Ramos (cell line): ENCODE data around the gene MISP3.

Experiments used
- in situ Hi-C: fragments of 300-500 bp; cut with MboI; formaldehyde crosslinking; loops from one replicate; pipeline ENCODE4 v1.14.3; 2022; ENCODE audit warnings: low sequenced_read_pairs; ENCODE audit not compliant: unreplicated experiment

The MISP3 gene

DNA sequence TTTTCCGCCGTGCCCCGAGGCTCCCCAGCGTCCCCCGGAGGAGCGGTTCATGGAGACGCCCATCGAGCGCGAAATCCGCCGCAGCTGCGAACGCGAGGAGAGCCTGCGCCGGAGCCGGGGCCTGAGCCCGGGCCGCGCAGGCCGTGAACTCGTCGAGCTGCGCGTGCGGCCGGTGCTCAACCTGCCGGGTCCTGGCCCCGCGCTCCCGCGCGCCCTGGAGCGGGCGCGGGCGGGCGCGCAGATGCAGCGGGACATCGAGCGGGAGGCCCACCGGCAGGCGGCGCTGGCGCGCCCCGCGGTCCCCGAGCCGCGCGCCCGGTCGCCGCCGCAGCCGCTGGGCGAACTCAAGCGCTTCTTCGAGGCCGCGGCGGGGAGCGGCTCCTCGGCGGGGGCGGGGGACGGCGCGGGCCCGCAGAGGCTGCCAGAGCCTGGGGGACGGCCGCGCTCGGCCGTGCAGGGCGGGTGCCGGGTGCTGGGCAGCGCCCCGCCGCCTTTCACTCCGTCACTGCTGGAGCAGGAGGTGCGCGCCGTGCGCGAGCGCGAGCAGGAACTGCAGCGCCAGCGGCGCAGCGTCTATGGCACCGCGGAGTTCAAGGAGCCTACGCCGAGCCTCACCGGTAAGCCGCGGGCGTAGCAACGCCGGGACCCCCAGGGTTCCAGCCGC is 807 bp downstream of the MISP3 start:
- in situ Hi-C loops = loop anchor here (5.0 to 25.0 kb wide), 3 partner anchors 191 to 799 kb away; no protein-coding TSS in a partner anchor

DNA sequence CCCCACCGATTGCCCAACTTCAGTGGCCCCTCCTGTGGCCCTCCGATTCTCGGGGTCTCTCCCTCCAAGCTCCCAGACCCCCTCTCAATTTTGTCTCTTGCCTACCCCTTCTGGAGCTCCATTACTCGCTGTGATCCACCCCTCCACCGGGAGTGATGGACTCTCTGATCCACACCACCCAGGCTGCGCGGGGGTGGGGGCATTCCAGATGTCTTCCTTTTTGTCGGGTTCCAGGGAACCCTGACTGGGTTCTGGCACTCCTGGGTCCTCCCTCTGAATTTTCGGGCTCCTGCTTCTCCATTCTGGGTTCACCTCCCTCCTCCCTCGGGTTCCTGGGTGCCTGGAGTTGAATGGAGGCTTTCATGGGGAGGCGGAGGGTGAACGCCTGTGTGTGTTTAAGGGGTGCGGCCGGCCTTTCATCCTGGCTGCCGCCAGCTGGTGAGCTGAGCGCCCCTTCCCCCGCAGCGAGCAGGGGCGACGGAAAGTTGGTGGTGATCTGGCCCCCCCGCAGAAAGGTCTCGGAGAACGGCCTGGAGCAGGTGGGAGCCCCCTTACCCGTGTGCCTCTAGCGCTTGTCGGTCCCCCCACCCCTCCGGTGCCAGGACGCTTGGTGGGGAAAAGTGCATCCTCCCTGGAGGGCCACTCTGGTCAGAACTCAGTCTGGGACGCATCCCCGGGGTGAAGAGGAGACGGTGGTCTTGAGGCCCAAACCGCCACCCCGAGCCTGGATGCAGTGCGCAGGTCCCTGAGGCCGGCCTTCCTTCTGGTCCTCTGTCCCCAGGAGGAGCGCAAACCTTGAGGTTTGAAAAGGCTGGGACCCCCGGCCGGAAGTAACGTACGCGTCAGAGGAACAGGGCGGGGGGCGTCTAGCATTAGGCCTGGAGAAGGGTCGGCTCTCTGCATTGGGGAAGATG is 1.6 kb downstream of the MISP3 start:
- in situ Hi-C loops = loop anchor here (5.0 to 25.0 kb wide), 3 partner anchors 192 to 799 kb away; no protein-coding TSS in a partner anchor

GRCh38 chr19:14078411-14078810 is 5.8 kb downstream of the MISP3 start:
- in situ Hi-C loops = loop anchor here (10.0 kb wide), 1 partner anchor 804 kb away; no protein-coding TSS in a partner anchor

GRCh38 chr19:14080887-14081796 is 8.6 kb downstream of the MISP3 start:
- in situ Hi-C loops = no loop called here

DNA sequence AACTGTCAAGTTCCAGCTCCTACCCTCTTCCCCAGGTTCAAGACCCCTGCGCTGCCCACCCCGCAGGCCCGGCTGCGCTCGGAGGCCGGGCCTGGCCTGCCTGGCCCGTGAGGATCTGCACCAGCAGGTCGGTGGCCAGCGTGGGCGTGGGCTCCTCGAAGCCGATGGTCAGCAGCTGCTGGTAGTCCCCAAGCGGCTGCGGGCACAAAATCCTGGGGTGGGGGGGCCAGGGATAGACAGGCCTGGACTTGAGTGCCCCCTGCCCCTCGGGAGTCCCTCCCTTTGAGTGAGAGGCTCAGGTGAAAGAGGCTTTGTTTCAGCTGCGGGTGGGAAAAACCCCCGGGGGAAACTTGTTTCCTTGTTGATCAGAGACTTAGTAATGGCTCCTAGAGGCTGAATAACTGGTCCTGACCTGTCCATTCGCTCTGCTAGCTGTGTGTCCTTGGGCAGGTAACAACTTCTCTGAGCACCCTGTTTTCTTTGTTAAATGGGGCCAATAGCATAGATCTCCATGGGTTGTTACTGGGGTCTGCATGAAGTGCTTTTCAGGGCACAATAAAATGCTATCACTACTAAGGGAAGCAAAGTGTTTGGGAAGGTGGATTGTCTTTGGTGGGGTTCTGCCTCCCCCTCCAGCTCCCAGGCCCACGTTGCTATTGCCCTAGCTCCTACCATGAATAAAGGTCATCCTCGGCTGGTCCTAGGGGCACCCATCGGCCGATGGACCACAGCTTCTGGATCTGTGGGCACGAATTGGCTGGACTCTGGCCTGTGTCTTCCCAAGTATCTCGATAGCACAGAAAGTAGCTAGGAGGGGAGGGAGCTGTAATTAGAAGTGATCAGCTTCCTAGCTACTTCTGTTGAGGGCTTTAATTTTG is 9.4 kb downstream of the MISP3 start:
- in situ Hi-C loops = no loop called here

DNA sequence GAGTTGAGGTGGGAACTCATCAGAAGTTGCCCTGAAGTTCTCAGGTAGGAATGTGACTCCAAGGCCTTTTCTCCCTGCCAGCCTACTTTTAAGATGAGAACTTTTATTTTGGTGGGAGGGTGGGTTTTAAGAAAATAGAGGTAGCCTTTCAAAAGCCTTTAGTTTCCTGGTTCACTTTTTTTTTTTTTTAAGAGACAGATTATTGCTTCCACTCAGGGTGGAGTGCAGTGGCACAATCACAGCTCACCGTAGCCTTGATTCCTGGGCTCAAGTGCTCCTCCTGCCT is 10.0 kb downstream of the MISP3 start:
- in situ Hi-C loops = no loop called here

GRCh38 chr19:14085309-14085995 is 12.9 kb downstream of the MISP3 start, which contains the start of gene C19orf67:
Gene C19orf67 (minus strand): TSS chr19:14085783. CDS start chr19:14085627, 156 bp downstream.
- in situ Hi-C loops = no loop called here

DNA sequence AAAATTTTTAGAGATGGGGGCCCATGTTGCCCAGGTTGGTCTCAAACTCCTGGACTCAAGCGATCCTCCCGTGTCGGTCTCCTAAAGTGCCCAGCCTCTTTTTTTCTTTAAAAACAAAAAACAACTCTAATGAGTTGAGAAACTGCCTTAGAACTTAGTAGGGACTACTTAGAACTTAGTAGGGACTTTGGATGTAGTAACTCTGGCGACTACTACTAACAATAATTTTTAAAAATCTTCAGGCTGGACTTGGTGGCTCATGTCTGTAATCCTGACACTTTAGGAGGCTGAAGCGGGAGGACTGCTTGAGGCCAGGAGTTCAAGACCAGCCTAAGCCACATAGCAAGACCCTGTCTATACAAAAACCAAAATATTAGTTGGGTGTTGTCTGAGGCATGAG is 13.5 kb downstream of the MISP3 start:
- in situ Hi-C loops = no loop called here

DNA sequence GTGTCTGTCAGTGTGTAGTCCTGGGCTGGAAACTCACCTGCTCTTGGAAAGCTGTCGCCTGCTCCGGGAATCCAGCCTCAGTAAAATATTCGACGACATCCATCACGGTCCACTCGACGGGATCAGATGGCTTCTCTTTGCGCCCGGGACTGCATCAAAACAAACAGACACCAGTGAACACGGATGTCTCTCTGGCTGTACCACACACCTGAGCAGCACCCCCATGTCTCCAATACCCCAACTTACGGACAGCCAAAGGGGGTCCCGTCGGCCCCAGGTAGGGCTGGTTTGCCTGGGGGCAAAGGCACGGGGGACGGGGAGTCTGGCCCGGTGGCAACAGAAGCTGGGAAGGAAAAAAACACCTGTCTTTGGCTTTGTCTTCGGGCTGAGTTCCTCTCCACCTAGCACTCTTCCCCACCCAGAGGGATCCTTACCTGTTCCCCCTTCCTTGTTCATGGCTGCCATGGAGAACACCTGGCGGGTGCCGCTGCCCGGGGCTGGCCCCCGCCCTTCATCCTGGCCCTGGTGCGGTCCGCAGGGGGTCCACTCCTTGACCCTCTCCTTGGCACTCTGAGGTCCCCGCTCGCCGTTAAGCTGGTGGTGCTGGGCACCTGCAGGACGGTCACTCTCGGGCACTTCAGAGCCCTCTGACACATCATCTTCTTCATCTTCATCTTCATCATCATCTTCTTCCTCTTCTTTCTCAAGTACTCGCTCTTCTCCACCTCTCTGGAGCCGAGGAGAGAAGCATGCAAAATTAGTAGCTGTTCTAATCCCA is 16.2 kb downstream of the MISP3 start:
- in situ Hi-C loops = no loop called here

- in situ Hi-C loops = no loop called here
Observed at GRCh38 chr19:14089412-14089661, 16.8 kb downstream of the MISP3 start.

DNA sequence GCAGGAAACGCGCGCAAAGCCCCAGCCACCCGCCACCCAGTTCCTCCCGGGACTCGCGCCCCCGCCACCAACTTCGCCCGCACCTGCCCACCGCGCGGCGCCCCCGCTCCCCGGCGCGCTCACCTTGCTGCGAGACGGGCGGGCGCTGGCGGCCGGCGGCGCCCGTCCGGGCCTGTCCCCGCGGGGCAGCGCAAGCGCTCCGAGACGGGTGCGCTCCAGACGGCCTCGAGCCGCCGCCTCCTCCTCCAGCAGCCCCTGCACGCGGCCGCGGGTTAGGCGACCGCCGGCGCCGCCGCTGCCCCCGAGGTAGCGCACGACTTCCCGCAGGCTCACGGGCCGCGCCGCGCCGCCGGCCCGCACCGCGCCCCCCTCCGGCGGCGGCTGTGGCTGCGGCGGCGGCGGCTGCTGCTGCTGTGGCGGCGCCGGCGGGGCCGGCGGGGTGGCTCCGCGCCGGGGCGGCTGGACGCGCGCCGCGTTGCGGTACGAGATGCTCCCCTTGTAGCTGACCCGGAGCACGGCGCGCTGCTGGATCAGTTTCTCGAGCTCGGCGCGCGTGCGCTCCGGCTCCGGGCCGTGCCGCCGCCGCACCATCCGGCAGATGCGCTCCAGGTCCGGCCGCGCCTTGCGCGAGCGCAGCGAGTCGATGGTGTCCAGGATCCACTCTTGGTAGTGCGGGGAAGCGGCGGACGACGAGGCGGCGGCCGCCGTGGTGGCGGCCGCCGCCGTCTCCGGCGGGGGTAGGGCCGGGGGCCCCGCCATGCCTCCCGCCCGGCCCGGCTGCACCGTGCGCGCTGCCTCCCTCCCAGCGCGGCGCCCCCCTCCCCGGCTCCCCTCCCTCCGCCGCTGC is 17.3 kb downstream of the MISP3 start:
- in situ Hi-C loops = no loop called here

- in situ Hi-C loops = no loop called here
Observed at GRCh38 chr19:14090509-14091080, 18.0 kb downstream of the MISP3 start, which contains the start of gene SAMD1. Gene SAMD1 (minus strand): TSS chr19:14090751.

DNA sequence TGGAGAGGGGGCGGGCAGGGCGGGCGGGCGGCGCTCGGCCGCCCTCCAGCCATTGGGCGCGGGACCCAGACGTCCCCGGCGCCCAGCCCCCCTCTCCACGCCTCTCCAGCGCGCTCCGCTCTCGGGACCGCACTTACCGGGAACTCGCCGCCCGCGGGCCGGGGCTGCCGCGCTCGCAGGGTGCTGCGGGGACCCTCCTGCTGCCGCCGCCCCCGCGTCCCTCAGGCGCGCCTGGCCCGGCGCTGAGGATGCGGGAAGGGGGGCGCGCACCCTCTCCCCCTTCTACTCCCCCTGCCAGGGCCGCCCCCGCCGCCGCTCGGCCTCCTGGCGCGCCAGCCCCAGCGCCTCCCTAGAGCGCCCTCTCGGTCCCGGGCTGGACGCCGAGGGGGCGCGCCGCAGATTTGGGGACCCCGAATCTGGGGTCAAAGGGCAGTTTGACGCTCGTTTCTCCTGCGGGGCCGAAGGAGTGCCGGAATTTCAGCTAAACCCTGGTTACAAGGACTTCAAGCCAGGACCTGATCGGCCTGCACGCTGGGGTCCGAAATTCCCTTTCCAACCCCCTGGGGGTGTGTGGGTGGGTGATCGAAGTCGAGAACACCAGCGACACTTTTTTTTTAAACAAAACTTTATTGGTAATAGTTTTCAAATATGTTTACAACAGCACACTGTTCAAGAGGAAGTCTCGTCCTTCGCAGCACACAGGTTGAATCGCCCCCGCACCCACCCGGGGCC is 18.7 kb downstream of the MISP3 start:
- in situ Hi-C loops = no loop called here

DNA sequence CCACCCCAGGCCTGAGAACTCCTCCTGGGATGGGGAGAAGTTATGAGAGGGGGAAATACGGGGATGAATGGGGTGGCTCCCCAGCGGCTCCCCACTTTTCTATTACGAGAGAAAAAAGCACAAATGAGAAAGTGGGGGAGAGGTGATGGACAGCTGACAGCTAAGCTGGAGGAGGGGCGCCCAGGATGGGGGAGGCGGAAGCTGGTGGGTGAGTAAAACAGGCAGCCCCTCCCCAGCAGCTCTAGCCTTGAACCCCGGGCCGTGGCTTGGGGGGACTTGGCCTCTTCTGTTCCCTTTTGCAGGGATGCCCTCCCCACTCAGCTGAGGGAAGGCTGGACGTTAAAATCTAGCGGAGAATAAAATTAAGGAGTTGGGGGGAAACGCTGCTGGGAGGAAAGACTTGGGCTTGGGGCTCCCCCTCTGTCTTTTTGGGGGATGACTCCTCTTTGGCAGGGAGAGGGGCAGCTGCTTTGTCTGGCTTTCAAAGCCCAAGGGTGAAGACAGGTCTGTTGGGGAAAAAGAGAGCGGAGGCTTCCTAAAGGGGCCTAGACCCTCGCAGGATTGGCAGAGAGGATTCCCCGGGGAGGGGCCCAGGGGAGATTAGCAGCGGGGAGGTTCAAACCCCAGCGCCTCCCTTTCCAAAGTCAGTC is 19.4 kb downstream of the MISP3 start:
- in situ Hi-C loops = no loop called here

GRCh38 chr19:14093117-14093823 is 20.7 kb downstream of the MISP3 start:
- in situ Hi-C loops = no loop called here
